Heart left ventricle (tissue), 16 donors: ENCODE measurements around the gene FOXP4. TPM values are rescaled to one million over a fixed set of nuclear protein-coding genes. Genes with fewer than 3 reads are reported as not detected.

Source experiments
- ATAC-seq, 4 donors: fragments of 200-7000 bp; cut with Tn5 transposase; one replicate each; pipeline ENCODE4 v1.9.1; 2020 to 2022; ENCODE audit warnings: moderate library complexity in 4 of 4, mild to moderate bottlenecking in 3 of 4, moderate number of reproducible peaks in 1 of 4
- DNase-seq, 5 donors: peaks; one replicate each; pipeline ENCODE4 v3.0.0-alpha.2; 2020
- H3K27ac ChIP-seq, 12 donors: fragments of 200-600 bp; sonication (generic) in 4 of 12; one replicate each; pipeline versions ENCODE4 v1.5.0 to v1.8.0; 2016 to 2022; ENCODE audit warnings: mild to moderate bottlenecking in 2 of 12
- H3K27me3 ChIP-seq, 9 donors: fragments of 200-600 bp; sonication (generic) in 2 of 9; one replicate each; pipeline versions ENCODE4 v1.5.1 to v1.8.0; 2016 to 2022; ENCODE audit warnings: mild to moderate bottlenecking in 3 of 9
- H3K36me3 ChIP-seq, 9 donors: fragments of 200-600 bp; sonication (generic) in 2 of 9; one replicate each; pipeline versions ENCODE4 v1.5.0 to v1.8.0; 2018 to 2022; ENCODE audit warnings: mild to moderate bottlenecking in 2 of 9
- H3K4me1 ChIP-seq, 12 donors: fragments of 200-600 bp; sonication (generic) in 4 of 12; one replicate each; pipeline versions ENCODE4 v1.5.0 to v1.8.0; 2016 to 2022; ENCODE audit warnings: mild to moderate bottlenecking in 3 of 12
- H3K4me3 ChIP-seq, 12 donors: fragments of 200-600 bp; sonication (generic) in 4 of 12; one replicate each; pipeline versions ENCODE4 v1.5.0 to v1.8.0; 2017 to 2022; ENCODE audit warnings: mild to moderate bottlenecking in 9 of 12, moderate library complexity in 4 of 12
- H3K9me3 ChIP-seq, 12 donors: fragments of 200-600 bp; sonication (generic) in 4 of 12; one replicate each; pipeline versions ENCODE4 v1.5.0 to v1.8.0; 2016 to 2022; ENCODE audit warnings: mild to moderate bottlenecking in 1 of 12
- CTCF ChIP-seq, 12 donors: fragments of 200-600 bp; sonication (generic) in 4 of 12; IDR thresholded peaks; one replicate each; pipeline versions ENCODE4 v1.5.0 to v1.8.0; 2018 to 2022; ENCODE audit warnings: antibody characterized with exemption in 12 of 12, mild to moderate bottlenecking in 5 of 12
- POLR2A ChIP-seq, 2 donors: fragments of 450-650 bp; IDR thresholded peaks; one replicate each; pipeline ENCODE4 v1.6.1; 2017; ENCODE audit warnings: antibody characterized with exemption in 2 of 2, mild to moderate bottlenecking in 2 of 2, moderate library complexity in 2 of 2
- WGBS, 4 donors: extraction: QIAGEN DNeasy Blood & Tissue Kit in 2 of 4; methylation state at CpG; one replicate each; pipeline versions ENCODE4 v1.1.5 to v1.1.7; 2013 to 2018; 5-methylcytosine and 5-hydroxymethylcytosine counted together
- intact Hi-C, 10 donors: fragments of 100-400 bp; cut with DNase I; formaldehyde crosslinking; loops; one replicate each; pipeline versions ENCODE4 v1.11.1 to v1.14.2; 2022
- polyA plus RNA-seq, 2 donors: library from polyadenylated mRNA; stranded (reverse); fragments of 200-250 nt; gene quantifications; one replicate each; pipeline ENCODE4 v1.2.3, GENCODE V29; 2013
- total RNA-seq, 9 donors: library from RNA; depleted of rRNA in 2 of 9; stranded (reverse); fragments of >200 nt in 2 of 9; fragmentation: NEBNext Ultra II Directional in 3 of 9; extraction: Animal tissue kit (Norgen Biotek cat#: 25700) in 3 of 9; gene quantifications; one replicate each; pipeline versions ENCODE4 v1.1.0 to v1.2.4, GENCODE V29; 2016 to 2023
- donor health status: ischemic (EF 13 %, LVEDD 7.1; RV severe dilation, severe dysfunction).
- donor health status: healthy with polysubstance abuse.
- donor health status: DM: no; HTN: yes; CAD: no.
- donor health status: DM: no; HTN: no; CAD: no.
- donor health status: ischemic (EF 25% LVEDD 6.9; RV normal size, moderate dysfunction).
- donor health status: ischemic (EF 25% LVEDD 5.7; RV mildly dilated, moderate dysfunction).
- donor health status: healthy.
- donor health status: DM: yes; HTN: yes; CAD: no.
- donor health status: ischemic (EF 35%, LVEDD 5.7; RV mildly dilated, moderate dysfunction).
- donor health status: nonischemic (EF 11% LVEDD 7.7; RV severe dilation, severe dysfunction).
- donor health status: DM: yes; HTN: yes; CAD: no.
- donor health status: PGD.
- donor health status: ischemic (EF 29% LVEDD 5.4; RV normal size, mild dysfunction).
- donor health status: nonischemic (EF 23%, LVEDD 6.1; RV moderate dilation, normal function).

The FOXP4 gene
- total and polyA plus RNA-seq, 11 donors: 10.9 to 22.5 (median 16.0) TPM

- Histone ChIP-seq H3K36me3 (peaks cover 0 to 21% (median 16%) of the 10 kb centered on the region in 9 donors), H3K4me1 (peaks cover 0 to 34% (median 13%) of the 10 kb centered on the region in 12 donors), H3K4me3 (no peak overlapping the region), H3K27ac (no peak overlapping the region), H3K27me3 (no peaks in the 10 kb centered on the region), H3K9me3 (no peaks in the 10 kb centered on the region)
- intact Hi-C loops: no loop called here
- TF ChIP-seq POLR2A (IDR thresholded peaks at IDR 0.05) (no peak), CTCF (IDR thresholded peaks at IDR 0.05) (no peak)
- ATAC-seq (no peak), DNase-seq (peak in 1 of 5 donors; percentile 37)
- WGBS, 4 donors: 83 to 94% (median 93%) methylated on average over 9 to 10 of the region's 10 CpGs
These were observed 16.0 kb downstream of the FOXP4 start for GRCh38 chr6:41561931-41562911.

- intact Hi-C loops: no loop called here
- Histone ChIP-seq H3K27ac (no peak overlapping the region), H3K4me1 (peaks cover 0 to 39% (median 14%) of the 10 kb centered on the region in 12 donors), H3K36me3 (peaks cover 0 to 26% (median 20%) of the 10 kb centered on the region in 9 donors), H3K9me3 (no peaks in the 10 kb centered on the region), H3K4me3 (no peak overlapping the region), H3K27me3 (no peaks in the 10 kb centered on the region)
- DNase-seq: no peak
- ATAC-seq: no peak
- no peak for TF ChIP-seq CTCF (IDR thresholded peaks at IDR 0.05)
- no peak for TF ChIP-seq POLR2A (IDR thresholded peaks at IDR 0.05)
- 67 to 80% (median 71%) methylated on average over 8 of the region's 8 CpGs for WGBS, 4 donors
These were observed 17.0 kb downstream of the FOXP4 start for GRCh38 chr6:41563060-41563776.

GRCh38 chr6:41564448-41565142 lies 18.4 kb downstream of the FOXP4 start:
- intact Hi-C loops: no loop called here
- no peaks in the 10 kb centered on the region for H3K9me3 ChIP-seq
- DNase-seq: no peak
- H3K4me3 ChIP-seq: no peak overlapping the region
- WGBS, 4 donors: 91 to 97% (median 95%) methylated on average over 5 of the region's 5 CpGs
- H3K27me3 ChIP-seq: no peaks in the 10 kb centered on the region
- peaks cover 0 to 26% (median 20%) of the 10 kb centered on the region in 9 donors for H3K36me3 ChIP-seq
- TF ChIP-seq CTCF (IDR thresholded peaks at IDR 0.05): no peak
- no peak for TF ChIP-seq POLR2A (IDR thresholded peaks at IDR 0.05)
- ATAC-seq: no peak
- H3K4me1 ChIP-seq: peaks cover 0 to 48% (median 20%) of the 10 kb centered on the region in 12 donors
- no peak overlapping the region for H3K27ac ChIP-seq
